SK-N-SH (cell line): ENCODE measurements around the gene AVPR1B. TPM values are rescaled to one million over a fixed set of nuclear protein-coding genes. Genes with fewer than 3 reads are reported as not detected.
A peak's percentile ranks its signal among the peaks of the same experiment; 100 is the strongest.

Experiments
- CTCF ChIA-PET: fragments of 300-600, 350-600 bp; formaldehyde crosslinking; extraction: SDS; loops from one replicate; lab custom pipeline; 2021; lab: Yijun Ruan, JAX
- POLR2A ChIA-PET: fragments of 350-600 bp; sonication (Branson Sonifier 250); formaldehyde crosslinking; extraction: SDS; loops from one replicate; lab custom pipeline; 2020; ENCODE audit warnings: antibody characterized with exemption, inconsistent platforms; lab: Yijun Ruan, JAX
- DNase-seq: peaks from one replicate; pipeline ENCODE4 v3.0.0; 2012
- H2AFZ ChIP-seq: fragments of 200-600 bp; sonication (generic); 2 replicates; pipeline ENCODE4 v1.8.1; 2016; ENCODE audit warnings: antibody characterized with exemption, mild to moderate bottlenecking, low read depth
- H3F3A ChIP-seq: fragments of 200-600 bp; sonication (generic); replicated peaks from 2 replicates; pipeline ENCODE3; 2016; ENCODE audit warnings: antibody characterized with exemption, mild to moderate bottlenecking; ENCODE audit not compliant: insufficient read depth
- H3K27ac ChIP-seq, 2 experiments: fragments of 200-500 bp in 1 of 2; fragments of 200-600 bp in 1 of 2; sonication (Bioruptor generic) in 1 of 2; sonication (generic), shearing (Covaris generic) in 1 of 2; 2 replicates each; pipeline versions ENCODE4 v1.5.1 to v1.6.1; 2014 to 2016; ENCODE audit warnings: low read depth in 2 of 2, inconsistent platforms in 1 of 2, low read length in 1 of 2, mild to moderate bottlenecking in 1 of 2, mixed read lengths in 1 of 2
- H3K27me3 ChIP-seq: fragments of 200-600 bp; sonication (generic), shearing (Covaris generic); 2 replicates; pipeline ENCODE4 v1.6.1; 2016; ENCODE audit warnings: mixed run types; ENCODE audit not compliant: insufficient read depth
- H3K36me3 ChIP-seq, 2 experiments: fragments of 200-500 bp in 1 of 2; fragments of 200-600 bp in 1 of 2; sonication (Bioruptor generic) in 1 of 2; sonication (generic) in 1 of 2; replicated peaks in 1 of 2; 2 replicates each; pipeline versions ENCODE3 to v1.5.1; 2014 to 2016; ENCODE audit warnings: low read length in 1 of 2, mild to moderate bottlenecking in 1 of 2; ENCODE audit not compliant: insufficient read depth in 2 of 2, control insufficient read depth in 1 of 2
- H3K4me1 ChIP-seq, 2 experiments: fragments of 200-500 bp in 1 of 2; fragments of 200-600 bp in 1 of 2; sonication (Bioruptor generic) in 1 of 2; sonication (generic), shearing (Covaris generic) in 1 of 2; 2 replicates each; pipeline versions ENCODE4 v1.5.1 to v1.6.1; 2014 to 2016; ENCODE audit warnings: low read depth in 1 of 2, low read length in 1 of 2, mixed run types in 1 of 2; ENCODE audit not compliant: insufficient read depth in 2 of 2, control insufficient read depth in 1 of 2
- H3K4me2 ChIP-seq: fragments of 200-600 bp; sonication (generic), shearing (Covaris generic); 2 replicates; pipeline ENCODE4 v1.6.1; 2017; ENCODE audit warnings: mixed run types
- H3K4me3 ChIP-seq, 2 experiments: fragments of 200-500 bp in 1 of 2; fragments of 200-600 bp in 1 of 2; sonication (Bioruptor generic) in 1 of 2; sonication (generic), shearing (Covaris generic) in 1 of 2; 2 replicates each; pipeline versions ENCODE4 v1.5.1 to v1.8.1; 2014 to 2016; ENCODE audit warnings: low read depth in 2 of 2, inconsistent platforms in 1 of 2, low read length in 1 of 2, mild to moderate bottlenecking in 1 of 2, mixed read lengths in 1 of 2, moderate library complexity in 1 of 2
- H3K79me2 ChIP-seq: fragments of 200-600 bp; sonication (generic); 2 replicates; pipeline ENCODE4 v1.8.1; 2017; ENCODE audit warnings: mild to moderate bottlenecking; ENCODE audit not compliant: insufficient read depth
- H3K9ac ChIP-seq: fragments of 200-600 bp; sonication (generic); 2 replicates; pipeline ENCODE4 v1.6.1; 2017; ENCODE audit warnings: mixed run types
- H3K9me2 ChIP-seq: fragments of 200-600 bp; sonication (generic); 2 replicates; pipeline ENCODE4 v1.6.1; 2017; ENCODE audit warnings: mixed run types
- H3K9me3 ChIP-seq: fragments of 200-600 bp; sonication (generic); 2 replicates; pipeline ENCODE4 v1.6.1; 2017; ENCODE audit warnings: mixed run types, mild to moderate bottlenecking, moderate library complexity
- H4K20me1 ChIP-seq: fragments of 200-600 bp; sonication (generic); 2 replicates; pipeline ENCODE4 v1.6.1; 2017; ENCODE audit warnings: mild to moderate bottlenecking, mixed run types; ENCODE audit not compliant: insufficient read depth
- CTCF ChIP-seq: fragments of 200-600 bp; sonication (generic); IDR thresholded peaks from 2 replicates; pipeline ENCODE4 v1.6.1; 2017; ENCODE audit warnings: antibody characterized with exemption, mild to moderate bottlenecking, moderate library complexity
- ELF1 ChIP-seq: IDR thresholded peaks from 2 replicates; pipeline ENCODE4 v1.4.0; 2012
- JUND ChIP-seq: IDR thresholded peaks from 2 replicates; pipeline ENCODE4 v1.4.0; 2012
- MAX ChIP-seq: IDR thresholded peaks from 2 replicates; pipeline ENCODE4 v1.4.0; 2012; ENCODE audit warnings: low read depth
- MXI1 ChIP-seq: IDR thresholded peaks from 2 replicates; pipeline ENCODE4 v1.6.1; 2012; ENCODE audit warnings: mild to moderate bottlenecking, low read depth, low read length, improper control_type of control experiment
- RAD21 ChIP-seq: IDR thresholded peaks from 2 replicates; pipeline ENCODE4 v1.6.1; 2012; ENCODE audit warnings: mild to moderate bottlenecking, low read length
- SMC3 ChIP-seq: IDR thresholded peaks from 2 replicates; pipeline ENCODE4 v1.6.1; 2012; ENCODE audit warnings: low read depth, low read length, improper control_type of control experiment
- TEAD4 ChIP-seq: IDR thresholded peaks from 2 replicates; pipeline ENCODE4 v1.4.0; 2012; ENCODE audit warnings: mild to moderate bottlenecking, borderline replicate concordance; ENCODE audit not compliant: insufficient read depth
- USF1 ChIP-seq: IDR thresholded peaks from 2 replicates; pipeline ENCODE4 v1.4.0; 2012; ENCODE audit warnings: low read depth, borderline replicate concordance
- WGBS: methylation state at CpG from one replicate; pipeline ENCODE4 v1.1.6; 2017; ENCODE audit warnings: low lambda C conversion rate; 5-methylcytosine and 5-hydroxymethylcytosine counted together
- polyA plus RNA-seq, 3 experiments: library from polyadenylated mRNA; depleted of rRNA; stranded (reverse); fragments of >200 nt; gene quantifications; 2 replicates each; pipeline ENCODE4 v1.2.3, GENCODE V29; 2012

Gene AVPR1B
- not detected in 2 replicates for polyA plus RNA-seq (2012; rRNA removed)
- not detected in 2 replicates for polyA plus RNA-seq (2012; cell fraction: cytosol; rRNA removed)
- not detected in 2 replicates for polyA plus RNA-seq (2012; cell fraction: nucleus; rRNA removed)

GRCh38 chr1:206117151-206117948, at the start of gene AVPR1B:
TSS of gene AVPR1B (minus strand) at chr1:206117388. CDS start at chr1:206116890, 498 bp downstream.
- Histone ChIP-seq H3F3A (no peaks in the 10 kb centered on the region), H3K4me3 (peak within 1 kb of the TSS; percentile 41 to 57), H3K9ac (no peak within 1 kb of the TSS), H3K9me2 (no peaks in the 10 kb centered on the region), H3K27me3 (peaks cover 34% of the 10 kb centered on the region), H3K4me2 (peak within 1 kb of the TSS; percentile 88), H3K79me2 (no peaks in the 10 kb centered on the region), H3K4me1 (peaks cover 0 to 10% of the 10 kb centered on the region in 2 experiments; a peak in 1 of 4 replicates), H3K27ac (no peak within 1 kb of the TSS), H3K9me3 (peaks cover 10% of the 10 kb centered on the region; the same call in 1 of the 2 replicates), H2AFZ (peak within 1 kb of the TSS; percentile 51; the same call in 1 of the 2 replicates), H3K36me3 (no peaks in the 10 kb centered on the region), H4K20me1 (no peaks in the 10 kb centered on the region)
- TF ChIP-seq SMC3 (no peak), CTCF (0 out of 2 replicates have a peak, but pooled peaks have one; percentile 8)
- 10% methylated on average over 15 of the region's 55 CpGs for WGBS
- ChIA-PET POLR2A (no interaction called here), CTCF (interaction anchor here (0.6 to 5.2 kb wide), 5 partner anchors 12 to 1213 kb away, joined by 3 to 24 read pairs (median 7); no protein-coding TSS in a partner anchor)
- peak; percentile 87 for DNase-seq

GRCh38 chr1:206145771-206146290, 28.6 kb upstream of the AVPR1B start:
- Histone ChIP-seq H3K4me2 (no peak overlapping the region), H3K27me3 (peaks cover 39% of the 10 kb centered on the region), H3K36me3 (no peaks in the 10 kb centered on the region), H3K9me2 (no peaks in the 10 kb centered on the region), H3F3A (no peaks in the 10 kb centered on the region), H3K4me1 (no peaks in the 10 kb centered on the region), H3K27ac (no peak overlapping the region), H3K9ac (no peak overlapping the region), H2AFZ (no peak overlapping the region), H3K9me3 (no peaks in the 10 kb centered on the region), H3K79me2 (no peaks in the 10 kb centered on the region), H3K4me3 (no peak overlapping the region), H4K20me1 (no peaks in the 10 kb centered on the region)
- WGBS: 50% methylated on average over 3 of the region's 3 CpGs
- no peak for DNase-seq
- ChIA-PET POLR2A (no interaction called here), CTCF (no interaction called here)
- no peak for TF ChIP-seq JUND
- no peak for TF ChIP-seq RAD21
- no peak for TF ChIP-seq USF1
- TF ChIP-seq MAX: no peak
- no peak for TF ChIP-seq ELF1
- TF ChIP-seq TEAD4: no peak
- no peak for TF ChIP-seq MXI1
